Ovary (tissue), 9 donors: Measurements from ENCODE around the gene STRADB. TPM values are rescaled to one million over a fixed set of nuclear protein-coding genes. Genes with fewer than 3 reads are reported as not detected.
"Not testable (repeated sequence)": the region's sequence is repeated elsewhere in the genome, so short reads cannot be mapped to it uniquely, and the experiment has no call there.

Source experiments
- DNase-seq, 5 donors: peaks; one replicate each; pipeline ENCODE4 v3.0.0-alpha.2; 2019 to 2020
- H3K27ac ChIP-seq, 2 donors: fragments of 200-600 bp; one replicate each; pipeline versions ENCODE4 v1.5.1 to v1.8.0; 2019 to 2022
- H3K27me3 ChIP-seq: fragments of 200-600 bp; one replicate; pipeline ENCODE4 v1.8.0; 2022
- H3K36me3 ChIP-seq: fragments of 200-600 bp; sonication (generic); one replicate; pipeline ENCODE4 v1.5.1; 2019
- H3K4me1 ChIP-seq: one replicate; pipeline ENCODE4 v1.8.1; 2013; ENCODE audit warnings: mild to moderate bottlenecking, moderate library complexity; ENCODE audit not compliant: insufficient read depth
- H3K4me3 ChIP-seq: fragments of 200-600 bp; sonication (generic); one replicate; pipeline ENCODE4 v1.5.1; 2017
- H3K9me3 ChIP-seq, 2 donors: fragments of 200-600 bp in 1 of 2; sonication (generic) in 1 of 2; one replicate each; pipeline versions ENCODE4 v1.5.1 to v1.8.1; 2013 to 2019; ENCODE audit warnings: mild to moderate bottlenecking in 1 of 2, moderate library complexity in 1 of 2
- CTCF ChIP-seq, 3 donors: fragments of 450-650 bp in 2 of 3; fragments of 200-600 bp in 1 of 3; IDR thresholded peaks; one replicate each; pipeline versions ENCODE4 v1.5.1 to v1.8.0; 2016 to 2022; ENCODE audit warnings: antibody characterized with exemption in 3 of 3, mild to moderate bottlenecking in 1 of 3
- EP300 ChIP-seq: sonication (generic); formaldehyde crosslinking; IDR thresholded peaks from one replicate; pipeline ENCODE4 v1.6.1; 2017; ENCODE audit warnings: antibody characterized with exemption
- POLR2A ChIP-seq: fragments of 450-650 bp; IDR thresholded peaks from one replicate; pipeline ENCODE4 v1.6.1; 2017; ENCODE audit warnings: antibody characterized with exemption, mild to moderate bottlenecking, moderate library complexity
- WGBS, 3 donors: extraction: QIAGEN DNeasy Blood & Tissue Kit in 1 of 3; methylation state at CpG; one replicate each; pipeline versions ENCODE4 v1.1.5 to v1.1.7; 2013 to 2017; 5-methylcytosine and 5-hydroxymethylcytosine counted together
- intact Hi-C, 4 donors: fragments of 100-400 bp; cut with DNase I; formaldehyde crosslinking; loops; one replicate each; pipeline versions ENCODE4 v1.11.0 to v1.15.1; 2022 to 2023
- polyA plus RNA-seq, 2 donors: library from polyadenylated mRNA; stranded (reverse); fragments of 200-250 nt in 1 of 2; fragments of 350-450 nt in 1 of 2; fragmentation: Illumina TruSeq in 1 of 2; extraction: RNeasy Lipid Tissue Mini Kit (QIAGEN cat#74804) in 1 of 2; gene quantifications; one replicate each; pipeline ENCODE4 v1.2.3, GENCODE V29; 2013 to 2014
- total RNA-seq, 7 donors: library from RNA; depleted of rRNA in 2 of 7; stranded (reverse); fragments of >200 nt in 2 of 7; fragmentation: NEBNext Ultra II Directional in 3 of 7; extraction: Animal tissue kit (Norgen Biotek cat#: 25700) in 3 of 7; gene quantifications; one replicate each; pipeline versions ENCODE4 v1.1.0 to v1.2.4, GENCODE V29; 2016 to 2023
- donor health status: DM: no; HTN: no; CAD: no; lungs with moderate emphysema.
- donor health status: DM: no; HTN: no; CAD: no.
- donor health status: Bipolar disorder and iron deficiency.
- donor health status: DM: yes; HTN: yes; CAD: no.
- donor health status: DM: no; HTN: no; CAD: no.
- donor health status: DM: yes; HTN: yes; CAD: no.

Gene STRADB
- total and polyA plus RNA-seq, 9 donors = 11.7 to 33.3 (median 16.5) TPM

DNA sequence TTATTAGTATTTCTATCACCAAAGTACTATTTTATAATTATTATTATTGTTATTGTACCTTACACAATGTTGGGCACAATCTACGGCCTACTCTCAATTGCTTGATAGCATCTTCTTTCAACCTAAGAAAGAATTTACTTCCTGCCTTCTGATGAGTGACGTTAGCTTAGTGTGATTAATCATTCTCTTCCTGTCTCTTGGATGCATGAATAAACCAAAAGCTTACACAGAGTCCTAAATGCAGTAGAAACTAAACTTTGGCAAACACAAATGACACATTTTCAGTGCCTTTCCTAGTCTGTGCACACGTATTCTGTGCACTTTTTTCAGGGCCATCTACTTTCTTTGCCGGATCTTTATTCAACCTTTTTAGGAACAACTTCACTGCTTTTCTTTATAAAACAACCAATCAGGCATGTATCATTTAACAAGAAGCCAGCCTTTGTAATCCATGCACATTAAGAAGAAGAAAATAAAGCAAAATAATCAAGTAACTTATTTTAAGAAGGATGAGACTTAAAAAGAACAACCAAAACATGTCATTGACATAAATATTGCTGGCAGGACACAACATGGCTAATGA is 19.4 kb upstream of the STRADB start:
- no peak overlapping the region for H3K27ac ChIP-seq
- 19 to 32% (median 28%) methylated on average over 4 of the region's 4 CpGs for WGBS, 3 donors
- H3K27me3 ChIP-seq = no peaks in the 10 kb centered on the region
- no peak for TF ChIP-seq EP300
- TF ChIP-seq POLR2A = no peak
- TF ChIP-seq CTCF (IDR thresholded peaks at IDR 0.05) = no peak
- no peak overlapping the region for H3K4me3 ChIP-seq
- H3K4me1 ChIP-seq = peaks cover 13% of the 10 kb centered on the region
- H3K36me3 ChIP-seq = no peaks in the 10 kb centered on the region
- intact Hi-C loops = no loop called here
- no peaks in the 10 kb centered on the region for H3K9me3 ChIP-seq
- DNase-seq = no peak

- H3K9me3 ChIP-seq = no peaks in the 10 kb centered on the region
- H3K36me3 ChIP-seq = no peaks in the 10 kb centered on the region
- no peaks in the 10 kb centered on the region for H3K27me3 ChIP-seq
- 3 to 15% (median 5%) methylated on average over 5 of the region's 5 CpGs for WGBS, 3 donors
- H3K4me3 ChIP-seq = no peak overlapping the region
- no peak overlapping the region for H3K27ac ChIP-seq
- intact Hi-C loops = no loop called here
- peaks cover 13% of the 10 kb centered on the region for H3K4me1 ChIP-seq
- TF ChIP-seq CTCF (IDR thresholded peaks at IDR 0.05) (no peak), POLR2A (no peak)
- peak in 1 of 5 donors; percentile 36 for DNase-seq
Observed at GRCh38 chr2:201432621-201433393, 18.7 kb upstream of the STRADB start.

DNA sequence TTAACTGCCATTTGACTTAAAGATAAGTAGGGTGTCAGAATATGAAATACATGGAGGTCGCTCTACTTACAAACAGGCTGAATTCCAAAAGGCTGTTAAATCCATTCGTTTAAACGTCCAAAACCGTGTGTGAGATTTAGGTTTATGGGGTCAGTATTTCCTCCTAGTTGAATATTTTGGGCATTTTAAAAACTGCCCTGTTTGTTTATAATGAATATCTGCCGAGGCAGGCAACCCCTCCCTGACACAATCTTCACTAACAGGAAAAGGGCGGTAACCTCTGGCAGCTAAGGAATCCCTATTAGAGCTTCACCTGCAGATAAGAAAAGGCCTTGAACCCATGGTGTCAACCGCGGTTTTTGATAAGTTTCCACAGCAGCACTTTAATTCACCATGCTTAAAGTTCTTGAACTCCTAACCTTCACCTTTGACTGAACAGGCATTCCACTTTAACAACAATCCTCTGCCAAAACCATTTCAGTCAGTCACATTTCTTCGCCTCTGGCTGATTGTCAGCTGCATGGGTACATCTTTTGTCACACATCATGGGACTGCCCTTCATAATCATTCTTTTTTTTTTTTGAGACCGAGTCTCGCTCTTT is 18.0 kb upstream of the STRADB start:
- no peaks in the 10 kb centered on the region for H3K36me3 ChIP-seq
- H3K9me3 ChIP-seq = no peaks in the 10 kb centered on the region
- 32 to 41% (median 39%) methylated on average over 11 of the region's 11 CpGs for WGBS, 3 donors
- peaks cover 13% of the 10 kb centered on the region for H3K4me1 ChIP-seq
- no peaks in the 10 kb centered on the region for H3K27me3 ChIP-seq
- no peak overlapping the region for H3K4me3 ChIP-seq
- H3K27ac ChIP-seq = no peak overlapping the region
- intact Hi-C loops = no loop called here
- DNase-seq = no peak
- TF ChIP-seq EP300 (no peak), CTCF (IDR thresholded peaks at IDR 0.05) (no peak), POLR2A (no peak)

GRCh38 chr2:201436141-201436540 is 15.4 kb upstream of the STRADB start:
- H3K4me3 ChIP-seq = no peak overlapping the region
- H3K36me3 ChIP-seq = no peaks in the 10 kb centered on the region
- peaks cover 16% of the 10 kb centered on the region for H3K4me1 ChIP-seq
- no peak for DNase-seq
- TF ChIP-seq EP300 (no peak), CTCF (IDR thresholded peaks at IDR 0.05) (no peak), POLR2A (no peak)
- WGBS, 3 donors = 99 to 100% (median 99%) methylated on average over 2 of the region's 2 CpGs
- intact Hi-C loops = no loop called here
- H3K9me3 ChIP-seq = no peaks in the 10 kb centered on the region
- no peak overlapping the region for H3K27ac ChIP-seq
- no peaks in the 10 kb centered on the region for H3K27me3 ChIP-seq

- H3K4me3 ChIP-seq, H3K27me3 ChIP-seq, intact Hi-C loops, H3K4me1 ChIP-seq, DNase-seq, H3K9me3 ChIP-seq, H3K36me3 ChIP-seq, H3K27ac ChIP-seq: not testable (repeated sequence)
- WGBS, 3 donors = 94 to 99% (median 94%) methylated on average over 1 to 3 of the region's 3 CpGs
Observed at GRCh38 chr2:201439336-201439922, 12.1 kb upstream of the STRADB start.
